ENCODE measurements around the gene PTAFR.

Gene PTAFR

GRCh38 chr1:28199328-28200233 lies 23.1 kb upstream of the PTAFR start:
- TF ChIP-seq CTCF (IDR thresholded peaks at IDR 0.05; ENCODE audit: low read depth, low read length, missing control alignments), result peak; percentile 12
- H3K4me3 ChIP-seq (ENCODE audit: low read depth, low read length), result no peak overlapping the region; the same call in 1 of the 2 replicates
- DNase-seq (ENCODE audit: low read depth), result peak; percentile 96

GRCh38 chr1:28197682-28198415 lies 21.4 kb upstream of the PTAFR start:
- no peak for DNase-seq (ENCODE audit: low read depth)
- no peak for TF ChIP-seq CTCF (IDR thresholded peaks at IDR 0.05; ENCODE audit: low read depth, low read length, missing control alignments)
- no peak overlapping the region for H3K4me3 ChIP-seq (ENCODE audit: low read depth, low read length)

- no peak for DNase-seq (ENCODE audit: low read depth)
- no peak overlapping the region for H3K4me3 ChIP-seq (ENCODE audit: low read depth, low read length)
- no peak for TF ChIP-seq CTCF (IDR thresholded peaks at IDR 0.05; ENCODE audit: low read depth, low read length, missing control alignments)
Measured at GRCh38 chr1:28196330-28196729, 19.8 kb upstream of the PTAFR start.

- H3K4me3 ChIP-seq (ENCODE audit: low read depth, low read length), result no peak overlapping the region
- no peak for DNase-seq (ENCODE audit: low read depth)
- no peak for TF ChIP-seq CTCF (IDR thresholded peaks at IDR 0.05; ENCODE audit: low read depth, low read length, missing control alignments)
Measured at GRCh38 chr1:28195780-28196179, 19.3 kb upstream of the PTAFR start.

- H3K4me3 ChIP-seq (ENCODE audit: low read depth, low read length), result no peak overlapping the region
- no peak for TF ChIP-seq CTCF (IDR thresholded peaks at IDR 0.05; ENCODE audit: low read depth, low read length, missing control alignments)
- no peak for DNase-seq (ENCODE audit: low read depth)
Measured at GRCh38 chr1:28194326-28195035, 18.0 kb upstream of the PTAFR start.

- no peak for DNase-seq (ENCODE audit: low read depth)
- TF ChIP-seq CTCF (IDR thresholded peaks at IDR 0.05; ENCODE audit: low read depth, low read length, missing control alignments), result no peak
- no peak overlapping the region for H3K4me3 ChIP-seq (ENCODE audit: low read depth, low read length)
Measured at GRCh38 chr1:28193701-28194161, 17.2 kb upstream of the PTAFR start.

All from GM12864 (cell line).